HepG2 (cell line): ENCODE measurements around the gene CLEC3B. TPM values are rescaled to one million over a fixed set of nuclear protein-coding genes. Genes with fewer than 3 reads are reported as not detected.

Experiments used
- ATAC-seq: fragments of 200-7000 bp; cut with Tn5 transposase; 3 replicates; pipeline ENCODE4 v1.9.1; 2020; ENCODE audit warnings: mild to moderate bottlenecking, moderate library complexity
- BruUV-seq: library from RNA; stranded (reverse); fragments of 400-500 nt; replicated peaks from 2 replicates; lab custom pipeline; 2021; lab: Mats Ljungman, UMichigan
- CTCF ChIA-PET: fragments of 300-600 bp; formaldehyde crosslinking; extraction: SDS; loops from one replicate; lab custom pipeline; 2021; ENCODE audit warnings: low total read pairs, inconsistent platforms, low intra/inter-chr PET ratio; lab: Yijun Ruan, JAX
- POLR2A ChIA-PET: fragments of 350-600 bp; sonication (Branson Sonifier 250); formaldehyde crosslinking; loops from one replicate; lab custom pipeline; 2020; ENCODE audit warnings: antibody characterized with exemption, inconsistent platforms; lab: Yijun Ruan, JAX
- DNase-seq: peaks from one replicate; pipeline ENCODE4 v3.0.0-alpha.2; 2015; ENCODE audit warnings: low spot score
- FAIRE-seq: peaks from 3 replicates; lab custom pipeline; 2011; peaks lifted over from hg19 to GRCh38; lab: Jason Lieb, UNC
- H2AFZ ChIP-seq: one replicate; pipeline ENCODE4 v1.6.1; 2011; ENCODE audit warnings: low read length, inconsistent platforms
- H3K27ac ChIP-seq: fragments of 300-600 bp; 3 replicates; pipeline ENCODE4 v1.8.0; 2011; ENCODE audit warnings: mixed run types, mild to moderate bottlenecking, mixed read lengths, low read length, inconsistent platforms; ENCODE audit not compliant: insufficient read depth; ENCODE audit errors: extremely low read length
- H3K27me3 ChIP-seq, 2 experiments: fragments of 200-600 bp in 1 of 2; 2 replicates in 1 of 2; 3 replicates in 1 of 2; pipeline versions ENCODE4 v1.6.0 to v1.8.0; 2011; ENCODE audit warnings: low read length in 2 of 2, mild to moderate bottlenecking in 2 of 2, moderate library complexity in 2 of 2, inconsistent platforms in 1 of 2; ENCODE audit not compliant: insufficient read depth in 2 of 2, control insufficient read depth in 1 of 2
- H3K36me3 ChIP-seq, 2 experiments: fragments of 200-600 bp in 1 of 2; replicated peaks in 1 of 2; 2 replicates in 1 of 2; 3 replicates in 1 of 2; pipeline versions ENCODE4 v1.5.1 to v1.8.0; 2011; ENCODE audit warnings: low read length in 2 of 2, inconsistent platforms in 1 of 2; ENCODE audit not compliant: insufficient read depth in 2 of 2, control insufficient read depth in 1 of 2
- H3K4me1 ChIP-seq: 2 replicates; pipeline ENCODE4 v1.5.1; 2012; ENCODE audit warnings: low read length, inconsistent platforms; ENCODE audit not compliant: insufficient read depth
- H3K4me2 ChIP-seq: 2 replicates; pipeline ENCODE4 v1.6.0; 2011; ENCODE audit warnings: low read depth, low read length, inconsistent platforms
- H3K4me3 ChIP-seq, 3 experiments: fragments of 200-600 bp in 1 of 3; sonication (generic), shearing (Covaris generic) in 1 of 3; replicated peaks in 1 of 3; 2 replicates each; pipeline ENCODE4 v1.5.1; 2011 to 2016; ENCODE audit warnings: low read length in 3 of 3, inconsistent platforms in 2 of 3, low read depth in 2 of 3, mild to moderate bottlenecking in 2 of 3, control low read depth in 1 of 3, mixed read lengths in 1 of 3; ENCODE audit not compliant: insufficient read depth in 1 of 3
- H3K79me2 ChIP-seq: one replicate; pipeline ENCODE4 v1.6.1; 2011; ENCODE audit warnings: low read length, inconsistent platforms; ENCODE audit not compliant: insufficient read depth
- H3K9ac ChIP-seq: 2 replicates; pipeline ENCODE4 v1.6.0; 2011; ENCODE audit warnings: mild to moderate bottlenecking, low read depth, low read length, inconsistent platforms; ENCODE audit not compliant: insufficient read depth
- H3K9me3 ChIP-seq: 2 replicates; pipeline ENCODE4 v1.5.1; 2012; ENCODE audit warnings: mild to moderate bottlenecking, low read length
- H4K20me1 ChIP-seq: 2 replicates; pipeline ENCODE4 v1.6.0; 2011; ENCODE audit warnings: inconsistent platforms, mild to moderate bottlenecking, low read length, moderate library complexity; ENCODE audit not compliant: insufficient read depth
- CCDC6 ChIP-seq: sonication (generic); formaldehyde crosslinking; IDR thresholded peaks from 2 replicates; pipeline ENCODE4 v1.8.1; 2022; ENCODE audit warnings: mild to moderate bottlenecking, missing genetic modification reagents, moderate library complexity
- IRX3 ChIP-seq: sonication (generic); formaldehyde crosslinking; IDR thresholded peaks from 2 replicates; pipeline ENCODE4 v1.8.1; 2023; ENCODE audit warnings: mild to moderate bottlenecking, low read depth, missing genetic modification reagents, borderline replicate concordance
- ZGPAT ChIP-seq: IDR thresholded peaks from 2 replicates; pipeline ENCODE4 v1.6.1; 2016; ENCODE audit warnings: mild to moderate bottlenecking
- ZNF451 ChIP-seq: sonication (generic); formaldehyde crosslinking; IDR thresholded peaks from 2 replicates; pipeline ENCODE4 v1.5.0; 2020; ENCODE audit warnings: mild to moderate bottlenecking, missing genetic modification reagents
- ZNF460 ChIP-seq: sonication (generic); formaldehyde crosslinking; IDR thresholded peaks from 2 replicates; pipeline ENCODE4 v1.5.1; 2020; ENCODE audit warnings: missing genetic modification reagents, mild to moderate bottlenecking, borderline replicate concordance
- ZNF589 ChIP-seq: sonication (generic); formaldehyde crosslinking; conservative IDR thresholded peaks from 2 replicates; pipeline ENCODE4 v1.8.0; 2022; ENCODE audit warnings: mild to moderate bottlenecking, moderate library complexity, missing genetic modification reagents
- WGBS: methylation state at CpG from one replicate; pipeline ENCODE4 v1.1.6; 2017; ENCODE audit warnings: low lambda C conversion rate; 5-methylcytosine and 5-hydroxymethylcytosine counted together
- in situ Hi-C: cut with HindIII; loops from 2 replicates; pipeline ENCODE4 v1.10.0; 2017; ENCODE audit warnings: low pct_unique_long_range_greater_than_20kb; ENCODE audit not compliant: extremely low pct_ligation_motif_present
- intact Hi-C: fragments of 100-400 bp; cut with micrococcal nuclease; formaldehyde crosslinking; loops from one replicate; pipeline ENCODE4 v1.10.0; 2022; ENCODE audit not compliant: unreplicated experiment
- polyA plus RNA-seq, 8 experiments: library from polyadenylated mRNA; depleted of rRNA in 3 of 8; stranded (reverse) in 7 of 8; unstranded in 1 of 8; fragments of >200 nt; fragmentation: Illumina TruSeq in 4 of 8; extraction: Trizol in 4 of 8; gene quantifications; 2 replicates each; pipeline versions ENCODE4 v1.2.1 to v1.2.3, GENCODE V29; 2011 to 2016; ENCODE audit warnings: low read depth in 4 of 8, missing spikeins in 1 of 8, mixed read lengths in 1 of 8; ENCODE audit not compliant: insufficient read depth in 1 of 8
- total RNA-seq, 5 experiments: library from RNA; depleted of rRNA; stranded (reverse); fragments of >200 nt; fragmentation: Illumina TruSeq; extraction: Trizol; gene quantifications; 2 replicates each; pipeline ENCODE4 v1.2.3, GENCODE V29; 2016; ENCODE audit warnings: low read depth in 1 of 5
- TF ChIP-seq, protein P1 (sequence below): sonication (generic); formaldehyde crosslinking; IDR thresholded peaks from 2 replicates; pipeline ENCODE4 v1.9.0; 2022; ENCODE audit warnings: low read depth, missing genetic modification reagents
- TF ChIP-seq, protein P2 (sequence below): sonication (generic); formaldehyde crosslinking; conservative IDR thresholded peaks from 2 replicates; pipeline ENCODE4 v1.8.1; 2023; ENCODE audit warnings: missing genetic modification reagents
- TF ChIP-seq, protein P3 (sequence below): sonication (generic); IDR thresholded peaks from 2 replicates; pipeline ENCODE4 v1.6.1; 2016; ENCODE audit warnings: low read depth, borderline replicate concordance

Gene CLEC3B
- total and polyA plus RNA-seq, 2 of the 13 experiments (the other 11 are each of a cell fraction or from before 2014, with no cell fraction given): 0.07 TPM; not detected in 1

GRCh38 chr3:45064512-45065372 is 38.6 kb downstream of the CLEC3B start:
- H3K27ac ChIP-seq: no peak overlapping the region
- H3K27me3 ChIP-seq: no peaks in the 10 kb centered on the region; a peak in 1 of 5 replicates
- no peaks in the 10 kb centered on the region for H3K79me2 ChIP-seq
- H3K9me3 ChIP-seq: no peaks in the 10 kb centered on the region
- no peak overlapping the region for H3K4me2 ChIP-seq
- no TSS peak for BruUV-seq
- in situ Hi-C loops (no loop called here), intact Hi-C loops (no loop called here)
- FAIRE-seq: no peak
- no peak overlapping the region for H2AFZ ChIP-seq
- ATAC-seq: no peak
- WGBS: 36% methylated on average over 12 of the region's 12 CpGs
- H3K36me3 ChIP-seq: no peaks in the 10 kb centered on the region
- ChIA-PET POLR2A (no interaction called here), CTCF (no interaction called here)
- H4K20me1 ChIP-seq: no peaks in the 10 kb centered on the region
- no peak for DNase-seq
- TF ChIP-seq, protein P1, sequence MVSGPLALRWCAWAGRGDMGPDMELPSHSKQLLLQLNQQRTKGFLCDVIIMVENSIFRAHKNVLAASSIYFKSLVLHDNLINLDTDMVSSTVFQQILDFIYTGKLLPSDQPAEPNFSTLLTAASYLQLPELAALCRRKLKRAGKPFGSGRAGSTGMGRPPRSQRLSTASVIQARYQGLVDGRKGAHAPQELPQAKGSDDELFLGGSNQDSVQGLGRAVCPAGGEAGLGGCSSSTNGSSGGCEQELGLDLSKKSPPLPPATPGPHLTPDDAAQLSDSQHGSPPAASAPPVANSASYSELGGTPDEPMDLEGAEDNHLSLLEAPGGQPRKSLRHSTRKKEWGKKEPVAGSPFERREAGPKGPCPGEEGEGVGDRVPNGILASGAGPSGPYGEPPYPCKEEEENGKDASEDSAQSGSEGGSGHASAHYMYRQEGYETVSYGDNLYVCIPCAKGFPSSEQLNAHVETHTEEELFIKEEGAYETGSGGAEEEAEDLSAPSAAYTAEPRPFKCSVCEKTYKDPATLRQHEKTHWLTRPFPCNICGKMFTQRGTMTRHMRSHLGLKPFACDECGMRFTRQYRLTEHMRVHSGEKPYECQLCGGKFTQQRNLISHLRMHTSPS: no peak
- TF ChIP-seq, protein P2, sequence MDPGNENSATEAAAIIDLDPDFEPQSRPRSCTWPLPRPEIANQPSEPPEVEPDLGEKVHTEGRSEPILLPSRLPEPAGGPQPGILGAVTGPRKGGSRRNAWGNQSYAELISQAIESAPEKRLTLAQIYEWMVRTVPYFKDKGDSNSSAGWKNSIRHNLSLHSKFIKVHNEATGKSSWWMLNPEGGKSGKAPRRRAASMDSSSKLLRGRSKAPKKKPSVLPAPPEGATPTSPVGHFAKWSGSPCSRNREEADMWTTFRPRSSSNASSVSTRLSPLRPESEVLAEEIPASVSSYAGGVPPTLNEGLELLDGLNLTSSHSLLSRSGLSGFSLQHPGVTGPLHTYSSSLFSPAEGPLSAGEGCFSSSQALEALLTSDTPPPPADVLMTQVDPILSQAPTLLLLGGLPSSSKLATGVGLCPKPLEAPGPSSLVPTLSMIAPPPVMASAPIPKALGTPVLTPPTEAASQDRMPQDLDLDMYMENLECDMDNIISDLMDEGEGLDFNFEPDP (CRISPR knock-in tag): no peak
- TF ChIP-seq CCDC6 (CRISPR knock-in tag) (no peak), ZNF451 (CRISPR knock-in tag) (no peak), ZNF460 (CRISPR knock-in tag) (no peak), IRX3 (CRISPR knock-in tag) (no peak), ZNF589 (CRISPR knock-in tag) (no peak), ZGPAT (no peak)
- TF ChIP-seq, protein P3, sequence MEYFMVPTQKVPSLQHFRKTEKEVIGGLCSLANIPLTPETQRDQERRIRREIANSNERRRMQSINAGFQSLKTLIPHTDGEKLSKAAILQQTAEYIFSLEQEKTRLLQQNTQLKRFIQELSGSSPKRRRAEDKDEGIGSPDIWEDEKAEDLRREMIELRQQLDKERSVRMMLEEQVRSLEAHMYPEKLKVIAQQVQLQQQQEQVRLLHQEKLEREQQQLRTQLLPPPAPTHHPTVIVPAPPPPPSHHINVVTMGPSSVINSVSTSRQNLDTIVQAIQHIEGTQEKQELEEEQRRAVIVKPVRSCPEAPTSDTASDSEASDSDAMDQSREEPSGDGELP: no peak
- H3K9ac ChIP-seq: no peak overlapping the region
- H3K4me1 ChIP-seq: no peaks in the 10 kb centered on the region
- no peak overlapping the region for H3K4me3 ChIP-seq
